Nephron progenitor cell (in vitro differentiated cells): ENCODE data around the gene SYT1.

Source experiments
- DNase-seq: peaks from one replicate; pipeline ENCODE4 v3.0.0; 2021
- H3K27ac Mint-ChIP-seq: 2 replicates; pipeline ENCODE4 v1.8.0; 2021; ENCODE audit warnings: mild to moderate bottlenecking, moderate library complexity, mixed read lengths
- H3K27me3 Mint-ChIP-seq: 2 replicates; pipeline ENCODE4 v1.8.0; 2021; ENCODE audit warnings: mild to moderate bottlenecking, low read depth, mixed read lengths; ENCODE audit not compliant: poor library complexity
- H3K36me3 Mint-ChIP-seq: 2 replicates; pipeline ENCODE4 v1.8.0; 2021; ENCODE audit warnings: low read depth, mixed read lengths
- H3K4me1 Mint-ChIP-seq: 2 replicates; pipeline ENCODE4 v1.8.0; 2021; ENCODE audit warnings: mixed read lengths
- H3K4me3 Mint-ChIP-seq: 2 replicates; pipeline ENCODE4 v1.8.0; 2021; ENCODE audit warnings: mild to moderate bottlenecking, moderate library complexity, mixed read lengths
- H3K9me3 Mint-ChIP-seq: 2 replicates; pipeline ENCODE4 v1.8.0; 2021; ENCODE audit warnings: mild to moderate bottlenecking, moderate library complexity, mixed read lengths
- TF ChIP-seq, protein P1 (sequence below): fragments of 200-600 bp; sonication (generic); IDR thresholded peaks from 2 replicates; pipeline ENCODE4 v1.5.0; 2021; ENCODE audit warnings: antibody characterized with exemption

Gene SYT1

DNA sequence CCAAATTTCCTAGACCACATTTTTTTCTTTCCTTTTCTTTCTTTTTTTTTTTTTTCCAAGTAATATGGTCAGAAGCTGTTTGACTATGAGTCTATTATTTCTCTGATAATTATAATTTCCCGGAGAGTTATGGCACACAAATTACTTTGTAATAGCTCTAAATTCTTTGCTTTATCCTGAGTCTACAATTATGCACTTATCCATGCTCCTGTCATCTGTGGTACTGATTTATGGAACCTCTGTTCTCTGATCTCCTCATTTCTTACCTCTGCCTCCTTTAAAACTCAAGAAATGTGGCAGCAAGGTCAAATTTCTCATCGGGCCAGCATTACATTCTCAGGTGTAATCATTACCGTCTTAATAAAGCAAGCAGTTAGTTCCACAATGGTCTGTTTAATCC is 544.1 kb downstream of the SYT1 start:
- no peaks in the 10 kb centered on the region for H3K27me3 Mint-ChIP-seq
- H3K27ac Mint-ChIP-seq, result no peak overlapping the region
- peaks cover 23% of the 10 kb centered on the region for H3K4me1 Mint-ChIP-seq
- H3K9me3 Mint-ChIP-seq, result no peaks in the 10 kb centered on the region
- no peak overlapping the region for H3K4me3 Mint-ChIP-seq
- no peaks in the 10 kb centered on the region for H3K36me3 Mint-ChIP-seq
- TF ChIP-seq, protein P1, sequence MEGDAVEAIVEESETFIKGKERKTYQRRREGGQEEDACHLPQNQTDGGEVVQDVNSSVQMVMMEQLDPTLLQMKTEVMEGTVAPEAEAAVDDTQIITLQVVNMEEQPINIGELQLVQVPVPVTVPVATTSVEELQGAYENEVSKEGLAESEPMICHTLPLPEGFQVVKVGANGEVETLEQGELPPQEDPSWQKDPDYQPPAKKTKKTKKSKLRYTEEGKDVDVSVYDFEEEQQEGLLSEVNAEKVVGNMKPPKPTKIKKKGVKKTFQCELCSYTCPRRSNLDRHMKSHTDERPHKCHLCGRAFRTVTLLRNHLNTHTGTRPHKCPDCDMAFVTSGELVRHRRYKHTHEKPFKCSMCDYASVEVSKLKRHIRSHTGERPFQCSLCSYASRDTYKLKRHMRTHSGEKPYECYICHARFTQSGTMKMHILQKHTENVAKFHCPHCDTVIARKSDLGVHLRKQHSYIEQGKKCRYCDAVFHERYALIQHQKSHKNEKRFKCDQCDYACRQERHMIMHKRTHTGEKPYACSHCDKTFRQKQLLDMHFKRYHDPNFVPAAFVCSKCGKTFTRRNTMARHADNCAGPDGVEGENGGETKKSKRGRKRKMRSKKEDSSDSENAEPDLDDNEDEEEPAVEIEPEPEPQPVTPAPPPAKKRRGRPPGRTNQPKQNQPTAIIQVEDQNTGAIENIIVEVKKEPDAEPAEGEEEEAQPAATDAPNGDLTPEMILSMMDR, result no peak
- DNase-seq, result no peak

DNA sequence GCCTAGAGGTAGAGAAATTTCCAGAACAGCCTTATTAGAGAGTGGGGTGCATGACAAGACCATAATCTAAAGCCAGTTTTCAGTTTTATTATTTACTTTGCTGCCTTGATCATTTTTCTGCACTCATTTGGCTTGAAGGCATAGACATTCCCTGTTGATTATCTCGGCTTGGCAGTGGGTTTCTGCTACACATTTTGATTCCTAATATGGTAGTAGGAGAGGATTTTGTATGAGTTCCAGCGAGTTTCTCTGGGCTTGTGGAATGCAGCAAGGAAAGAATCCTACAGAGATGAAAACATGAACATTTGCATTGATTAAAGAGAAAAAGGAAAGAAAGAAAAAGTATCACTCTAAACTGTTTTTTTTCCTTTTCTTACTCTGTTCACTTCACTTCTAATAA is 545.0 kb downstream of the SYT1 start:
- TF ChIP-seq, protein P1, result no peak
- Mint-ChIP-seq H3K9me3 (no peaks in the 10 kb centered on the region), H3K4me3 (no peak overlapping the region), H3K36me3 (no peaks in the 10 kb centered on the region), H3K27ac (no peak overlapping the region), H3K4me1 (peaks cover 30% of the 10 kb centered on the region), H3K27me3 (no peaks in the 10 kb centered on the region)
- no peak for DNase-seq

DNA sequence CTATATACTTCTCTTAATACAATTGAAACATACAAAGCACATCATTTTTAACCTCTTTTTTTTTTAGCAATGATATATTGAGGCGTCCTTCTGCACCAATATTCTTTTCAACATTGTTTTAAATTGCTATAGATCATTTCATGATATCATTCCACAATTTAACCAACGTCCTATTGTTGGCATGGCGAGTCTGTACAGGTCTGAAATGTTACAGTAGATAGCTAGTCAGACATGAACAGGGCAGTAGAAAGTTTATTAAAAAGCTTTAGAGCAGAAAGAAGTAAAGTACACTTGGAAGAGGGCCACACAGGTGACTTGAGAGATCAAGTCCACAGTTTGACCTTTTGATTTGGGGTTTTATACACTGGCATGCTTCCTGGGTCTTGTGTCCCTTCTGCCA is 547.2 kb downstream of the SYT1 start:
- H3K27ac Mint-ChIP-seq, result no peak overlapping the region

DNA sequence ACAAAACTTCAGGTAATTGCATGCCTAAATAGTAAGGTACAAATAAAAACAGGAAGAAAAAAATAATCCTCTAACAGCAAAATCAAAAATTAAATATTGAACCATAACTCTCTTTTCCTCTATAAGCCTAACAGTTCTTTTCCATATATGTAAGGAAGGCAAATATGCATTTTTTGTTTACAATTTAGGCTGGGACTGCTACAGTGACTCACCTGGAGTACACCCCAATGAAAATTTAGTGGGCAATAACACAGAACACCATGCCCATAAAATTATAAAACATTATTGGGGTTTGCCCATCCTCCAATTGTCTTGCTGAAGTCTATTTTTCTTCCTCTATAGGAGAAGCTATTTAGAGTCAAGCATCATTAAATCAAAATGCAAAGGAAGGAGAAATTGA is 549.2 kb downstream of the SYT1 start:
- Mint-ChIP-seq H3K36me3 (no peaks in the 10 kb centered on the region), H3K27ac (no peak overlapping the region), H3K4me3 (no peak overlapping the region), H3K4me1 (peaks cover 42% of the 10 kb centered on the region), H3K27me3 (no peaks in the 10 kb centered on the region), H3K9me3 (no peaks in the 10 kb centered on the region)
- DNase-seq, result no peak
- TF ChIP-seq, protein P1, result no peak

More for the DNA sequence above, 547.2 kb downstream of the SYT1 start:
- Mint-ChIP-seq H3K9me3 (no peaks in the 10 kb centered on the region), H3K36me3 (no peaks in the 10 kb centered on the region), H3K4me1 (peaks cover 38% of the 10 kb centered on the region), H3K27me3 (no peaks in the 10 kb centered on the region), H3K4me3 (no peak overlapping the region)
- DNase-seq, result no peak
- TF ChIP-seq, protein P1, result no peak

DNA sequence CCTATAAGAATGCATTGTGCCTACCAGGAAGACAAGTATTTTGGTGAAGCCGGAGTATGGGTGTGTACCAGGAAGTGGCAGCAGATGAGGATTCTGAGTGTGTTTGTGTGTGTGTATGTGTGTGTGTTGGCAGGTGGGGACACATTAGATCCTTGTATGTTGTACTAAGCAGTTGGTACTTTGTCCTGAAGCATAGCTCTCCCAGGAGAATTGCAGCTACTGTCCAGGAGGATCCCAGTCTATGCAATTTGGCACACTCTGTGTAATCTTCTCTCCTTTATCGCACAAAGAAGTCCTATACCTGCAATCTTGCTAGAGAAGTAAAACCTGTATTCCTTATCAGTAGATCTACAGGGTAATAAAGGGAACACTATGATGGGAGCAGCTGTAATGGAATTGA is 549.7 kb downstream of the SYT1 start:
- Mint-ChIP-seq H3K27ac (peak overlapping the region; percentile 18), H3K36me3 (no peaks in the 10 kb centered on the region), H3K9me3 (no peaks in the 10 kb centered on the region), H3K4me3 (no peak overlapping the region), H3K27me3 (no peaks in the 10 kb centered on the region), H3K4me1 (peaks cover 40% of the 10 kb centered on the region)
- TF ChIP-seq, protein P1, result no peak
- no peak for DNase-seq

DNA sequence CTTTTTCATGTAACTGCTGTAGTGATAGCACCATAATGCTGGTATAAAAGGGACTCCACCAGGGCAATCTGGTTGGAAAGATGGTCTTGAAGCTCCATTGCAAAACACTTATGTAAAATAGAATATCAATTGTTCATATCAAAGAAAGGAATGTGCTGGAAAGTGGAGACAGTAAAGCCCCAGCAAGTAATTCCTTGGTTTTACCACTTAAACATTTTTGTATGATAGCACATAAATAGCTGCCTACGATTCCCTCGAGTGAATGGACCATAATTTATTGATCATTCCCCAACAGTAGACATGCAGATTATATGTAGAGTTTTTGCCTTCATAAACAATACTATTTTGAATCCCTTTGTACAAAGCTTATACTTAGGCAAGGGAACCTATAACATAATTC is 550.7 kb downstream of the SYT1 start:
- Mint-ChIP-seq H3K27ac (no peak overlapping the region), H3K4me3 (no peak overlapping the region), H3K27me3 (no peaks in the 10 kb centered on the region), H3K36me3 (no peaks in the 10 kb centered on the region), H3K4me1 (peaks cover 36% of the 10 kb centered on the region), H3K9me3 (no peaks in the 10 kb centered on the region)
- DNase-seq, result no peak
- TF ChIP-seq, protein P1, result no peak
